DMS 273 (cell line): ENCODE results near the gene MPHOSPH10.
"Not testable (repeated sequence)": the region's sequence is repeated elsewhere in the genome, so short reads cannot be mapped to it uniquely, and the experiment has no call there.

Experiments used
- DNase-seq: peaks from one replicate; lab custom pipeline; 2025; ENCODE audit not compliant: unreplicated experiment; lab: John Stamatoyannopoulos, UW

MPHOSPH10 gene

GRCh38 chr2:71121479-71121878, 9.0 kb upstream of the MPHOSPH10 start:
- no peak for DNase-seq

DNA sequence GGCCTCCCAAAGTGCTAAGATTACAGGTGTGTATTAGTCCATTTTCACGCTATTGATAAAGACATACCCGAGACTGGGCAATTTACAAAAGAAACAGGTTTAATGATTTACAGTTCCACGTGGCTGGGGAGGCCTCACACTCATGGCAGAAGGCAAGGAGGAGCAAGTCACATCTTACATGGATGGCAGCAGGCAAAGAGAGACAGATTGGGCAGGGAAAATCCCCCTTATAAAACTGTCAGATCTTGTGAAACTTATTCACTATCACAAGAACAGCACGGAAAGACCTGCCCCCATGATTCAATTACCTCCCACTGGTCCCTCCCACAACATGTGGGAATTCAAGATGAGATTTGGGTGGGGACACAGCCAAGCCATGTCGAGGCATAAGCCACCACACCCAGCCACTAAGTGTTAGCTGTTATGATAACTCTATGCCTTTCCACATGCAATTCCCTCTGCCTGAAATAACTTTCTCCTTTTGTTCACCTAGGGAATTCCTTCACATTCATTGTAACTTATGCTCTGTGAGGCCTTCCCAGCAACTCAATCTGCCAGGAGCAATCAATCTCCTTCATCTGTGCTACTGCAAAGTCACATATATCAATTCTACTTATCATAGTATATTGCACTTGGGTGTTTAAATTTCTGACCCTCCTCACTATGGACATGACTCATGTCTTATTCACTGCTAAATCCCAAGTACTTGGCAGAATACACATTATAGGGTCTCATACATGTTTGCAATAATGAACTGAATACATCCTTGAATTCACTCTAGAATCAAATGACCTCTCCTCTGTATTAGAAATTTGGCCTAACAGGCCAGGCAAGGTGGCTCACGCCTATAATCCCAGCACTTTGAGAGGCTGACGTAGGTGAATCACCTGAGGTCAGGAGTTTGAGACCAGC, 7.8 kb upstream of the MPHOSPH10 start:
- DNase-seq, result no peak

DNA sequence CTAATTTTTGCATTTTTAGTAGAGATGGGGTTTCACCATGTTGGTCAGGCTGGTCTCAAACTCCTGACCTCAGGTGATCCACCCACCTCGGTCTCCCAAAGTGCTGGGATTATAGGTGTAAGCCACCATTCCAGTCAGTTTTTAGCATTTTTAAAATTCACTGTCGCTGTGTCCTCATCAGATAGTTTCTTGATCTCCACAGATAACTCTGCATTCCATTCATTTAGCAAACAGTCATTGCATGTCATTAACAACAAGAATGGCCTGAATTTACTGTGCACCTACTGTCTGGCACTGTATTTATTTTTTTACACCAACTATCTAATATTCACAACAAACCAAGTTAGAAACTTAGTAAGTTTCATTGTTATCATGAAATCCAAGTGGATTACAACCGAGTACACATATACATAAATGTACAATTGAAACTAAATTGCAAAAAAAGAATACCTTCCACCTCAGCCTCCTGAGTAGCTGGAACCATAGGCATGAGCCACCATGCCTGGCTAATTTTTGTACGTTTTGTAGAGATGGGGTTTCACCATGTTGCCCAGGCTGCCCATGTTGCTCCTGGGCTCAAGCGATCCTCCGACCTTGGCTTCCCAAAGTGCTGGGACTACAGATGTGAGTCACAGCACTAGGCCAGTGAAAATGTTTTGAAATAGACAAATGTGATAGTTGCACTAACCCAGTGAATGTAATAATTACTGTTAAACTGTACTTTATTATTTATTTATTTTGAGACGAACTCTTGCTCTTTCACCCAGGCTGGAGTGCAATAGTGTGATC, 4.7 kb upstream of the MPHOSPH10 start:
- DNase-seq, result no peak

DNA sequence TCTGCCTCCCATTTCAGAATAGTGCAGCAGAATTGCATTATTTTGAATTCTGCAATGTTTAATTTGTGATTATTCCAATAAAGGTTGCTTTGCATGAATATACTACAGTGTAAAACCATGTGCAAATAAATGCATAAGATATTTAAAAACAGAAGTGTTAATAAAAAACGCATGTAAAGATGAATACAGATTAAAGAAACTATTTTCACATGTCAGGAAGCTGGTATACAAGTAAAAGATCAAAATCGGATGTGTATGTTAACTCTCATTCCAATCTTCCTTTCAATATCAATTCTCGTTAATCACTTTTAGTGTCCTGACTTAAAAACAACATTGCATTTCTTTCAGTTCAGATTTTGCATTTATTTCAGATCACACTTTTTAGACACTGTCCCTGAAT, 3.5 kb upstream of the MPHOSPH10 start:
- DNase-seq, result no peak

- DNase-seq, result peak; percentile 40
These were observed 1.1 kb upstream of the MPHOSPH10 start for GRCh38 chr2:71129114-71129901.

- DNase-seq, result peak; percentile 89
These were observed 607 bp upstream of the MPHOSPH10 start for GRCh38 chr2:71129902-71130151.

GRCh38 chr2:71130905-71131244, 441 bp downstream of the MPHOSPH10 start:
- DNase-seq, result peak; percentile 60

GRCh38 chr2:71131387-71132166, 1.1 kb downstream of the MPHOSPH10 start:
- DNase-seq, result not testable (repeated sequence)

- no peak for DNase-seq
These were observed 3.2 kb downstream of the MPHOSPH10 start for GRCh38 chr2:71133603-71134002.

- DNase-seq, result no peak
These were observed 5.7 kb downstream of the MPHOSPH10 start for GRCh38 chr2:71136174-71136573.

- no peak for DNase-seq
These were observed 13.3 kb downstream of the MPHOSPH10 start for GRCh38 chr2:71143782-71144181.

DNA sequence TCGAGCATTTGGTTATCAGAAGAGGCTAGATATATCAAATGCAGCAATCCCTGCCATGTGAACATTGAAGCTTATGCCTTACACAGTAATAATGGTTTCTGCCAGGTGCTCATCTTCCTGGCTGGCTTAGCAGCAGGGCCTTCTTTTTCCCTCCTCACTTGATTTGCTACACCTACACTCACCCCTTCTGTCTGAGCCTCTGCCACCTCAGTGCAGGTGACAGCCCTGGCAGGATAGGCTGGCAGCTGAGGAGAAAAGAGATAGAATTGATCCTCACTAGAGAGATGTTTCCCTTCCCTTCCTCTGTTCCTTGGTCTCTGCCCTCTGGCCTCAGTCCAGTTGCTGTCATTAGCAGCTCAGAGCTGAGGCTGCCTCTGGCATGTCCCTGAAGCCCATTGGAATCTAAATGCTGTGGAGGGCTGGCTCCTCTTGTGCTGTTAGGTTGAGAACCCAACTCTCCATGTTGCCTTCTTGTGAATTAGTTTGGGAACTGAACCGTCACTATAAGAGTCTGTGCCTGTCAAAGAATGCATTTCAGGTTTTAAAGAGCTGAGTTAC, 18.2 kb downstream of the MPHOSPH10 start:
- no peak for DNase-seq

- DNase-seq, result peak; percentile 18
These were observed 19.8 kb downstream of the MPHOSPH10 start for GRCh38 chr2:71150082-71150816.

DNA sequence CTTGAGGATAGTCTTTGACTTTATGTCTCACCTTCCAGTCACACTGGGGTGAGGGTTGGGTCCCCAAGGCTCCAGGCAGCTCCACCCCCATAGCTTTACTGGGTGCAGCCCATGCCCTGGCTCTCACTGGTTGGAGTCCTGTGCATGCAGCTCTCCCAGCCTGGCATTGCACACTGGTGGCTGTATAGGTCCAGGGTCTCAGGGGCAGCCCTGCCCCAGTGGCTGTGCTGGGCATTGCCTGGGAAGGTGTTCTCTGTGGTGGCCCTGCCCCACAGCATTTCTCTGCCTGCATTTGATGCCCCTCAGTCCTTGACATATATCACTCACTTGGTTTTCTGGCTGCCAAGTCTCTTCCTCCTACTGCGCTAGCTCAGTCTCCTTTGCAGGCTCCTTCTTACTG, 21.2 kb downstream of the MPHOSPH10 start:
- DNase-seq, result peak; percentile 19

DNA sequence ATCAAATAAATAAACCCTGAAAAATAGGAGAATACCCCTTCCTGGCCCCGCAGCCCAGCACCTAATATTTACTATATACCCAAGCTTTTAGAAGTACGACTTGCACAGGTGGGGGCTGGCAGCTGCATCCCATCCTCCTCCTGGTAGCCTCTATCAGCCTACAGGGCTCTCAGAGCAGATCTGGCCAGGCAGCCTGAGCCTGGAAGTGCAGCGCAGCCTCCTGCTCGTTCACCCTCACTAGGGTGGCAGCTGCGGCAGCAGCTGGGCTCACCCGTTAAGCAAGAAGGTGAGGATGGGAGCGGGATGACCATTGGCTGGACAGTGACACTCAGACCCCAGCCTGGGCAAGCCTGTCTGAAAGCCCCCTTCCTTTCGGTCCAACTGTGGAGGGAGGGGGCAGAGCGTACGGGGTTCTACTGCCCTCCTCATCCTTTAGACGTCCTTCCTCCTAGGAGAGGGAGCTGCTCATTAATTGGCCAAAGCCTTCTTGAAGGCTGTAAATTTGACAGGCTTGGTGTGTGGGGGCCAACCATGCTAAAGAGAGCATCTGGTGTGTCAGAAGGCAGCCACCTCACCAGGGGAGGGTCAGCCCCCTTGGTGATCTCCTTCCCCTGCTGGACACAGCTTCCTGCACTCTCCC, 23.3 kb downstream of the MPHOSPH10 start:
- peak; percentile 70 for DNase-seq

GRCh38 chr2:71154279-71154678, 23.8 kb downstream of the MPHOSPH10 start:
- peak; percentile 39 for DNase-seq

DNA sequence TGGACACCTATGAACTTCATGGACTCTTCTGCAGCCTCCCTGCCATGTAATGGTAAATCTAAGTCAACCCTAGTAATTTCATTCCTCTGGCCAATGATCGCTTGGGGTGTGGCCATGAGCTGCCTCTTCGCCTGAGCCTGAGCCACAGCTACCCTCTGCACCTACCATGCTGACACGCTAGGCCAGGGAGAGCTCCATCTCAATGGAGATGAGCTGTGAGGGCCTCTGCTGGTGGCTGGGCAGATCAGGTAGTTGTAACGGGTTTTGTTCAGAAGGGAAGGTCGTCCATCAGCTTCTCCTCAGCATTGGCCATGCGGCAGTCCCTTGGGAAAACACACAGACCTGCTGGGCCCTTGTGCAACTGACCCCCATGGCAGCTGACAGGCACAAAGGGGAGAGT, 24.4 kb downstream of the MPHOSPH10 start:
- peak; percentile 22 for DNase-seq

- no peak for DNase-seq
These were observed 25.4 kb downstream of the MPHOSPH10 start for GRCh38 chr2:71155846-71156245.

GRCh38 chr2:71156573-71156972, 26.1 kb downstream of the MPHOSPH10 start:
- DNase-seq, result peak; percentile 95
